Pancreas (tissue), 10 donors: Measurements from ENCODE around the gene POLN. TPM values are rescaled to one million over a fixed set of nuclear protein-coding genes. Genes with fewer than 3 reads are reported as not detected.
"Not testable (repeated sequence)": the region's sequence is repeated elsewhere in the genome, so short reads cannot be mapped to it uniquely, and the experiment has no call there.

Experiments
- ATAC-seq, 4 donors: fragments of 200-7000 bp; cut with Tn5 transposase; one replicate each; pipeline versions ENCODE4 v1.8.0 to v1.9.1; 2020; ENCODE audit warnings: mild to moderate bottlenecking in 4 of 4, moderate library complexity in 4 of 4
- DNase-seq, 6 donors: peaks; one replicate each; pipeline ENCODE4 v3.0.0-alpha.2; 2020
- FAIRE-seq: peaks from 2 replicates; lab custom pipeline; 2012; peaks lifted over from hg19 to GRCh38; lab: Jason Lieb, UNC
- H3K27ac ChIP-seq, 4 donors: fragments of 200-600 bp; sonication (generic); 1 replicate in 3 of 4; 2 replicates in 1 of 4; pipeline versions ENCODE4 v1.5.0 to v1.8.0; 2020
- H3K27me3 ChIP-seq, 4 donors: fragments of 200-600 bp; one replicate each; pipeline ENCODE4 v1.8.0; 2021
- H3K36me3 ChIP-seq, 3 donors: fragments of 200-600 bp; sonication (generic) in 1 of 3; one replicate each; pipeline versions ENCODE4 v1.5.0 to v1.8.0; 2020 to 2021
- H3K4me1 ChIP-seq, 3 donors: fragments of 200-600 bp; one replicate each; pipeline ENCODE4 v1.8.0; 2021
- H3K4me3 ChIP-seq, 4 donors: fragments of 200-600 bp; sonication (generic) in 2 of 4; one replicate each; pipeline versions ENCODE4 v1.5.0 to v1.8.0; 2020 to 2021
- H3K9me3 ChIP-seq, 4 donors: fragments of 200-600 bp; one replicate each; pipeline ENCODE4 v1.8.0; 2021
- CTCF ChIP-seq, 4 donors: fragments of 200-600 bp; sonication (generic) in 3 of 4; IDR thresholded peaks; one replicate each; pipeline versions ENCODE4 v1.5.0 to v1.8.0; 2021; ENCODE audit warnings: antibody characterized with exemption in 4 of 4
- WGBS, 2 donors: extraction: QIAGEN DNeasy Blood & Tissue Kit; methylation state at CpG; one replicate each; pipeline ENCODE4 v1.1.7; 2013; 5-methylcytosine and 5-hydroxymethylcytosine counted together
- intact Hi-C, 3 donors: fragments of 100-400 bp; cut with DNase I; formaldehyde crosslinking; loops; one replicate each; pipeline versions ENCODE4 v1.11.1 to v1.14.2; 2022
- polyA plus RNA-seq, 2 donors: library from polyadenylated mRNA; stranded (reverse); fragments of 200-250 nt; gene quantifications; one replicate each; pipeline ENCODE4 v1.2.3, GENCODE V29; 2013
- total RNA-seq, 6 donors: library from RNA; stranded (reverse); fragmentation: NEBNext Ultra II Directional in 4 of 6; extraction: Animal tissue kit (Norgen Biotek cat#: 25700) in 4 of 6; gene quantifications; one replicate each; pipeline versions ENCODE4 v1.2.1 to v1.2.4, GENCODE V29; 2021 to 2023
- donor health status: healthy with polysubstance abuse.
- donor health status: DM: no; HTN: no; CAD: no; lungs with moderate emphysema.
- donor health status: DM: no; HTN: no; CAD: no.
- donor health status: control.
- donor health status: control.
- donor health status: Bipolar disorder and iron deficiency.
- donor health status: DM: yes; HTN: yes; CAD: no.
- donor health status: DM: no; HTN: no; CAD: no.
- donor health status: DM: no; HTN: no; CAD: no.
- donor health status: DM: yes; HTN: yes; CAD: no.

Gene POLN
- total and polyA plus RNA-seq, 8 donors = 0.95 to 3.6 (median 1.9) TPM

GRCh38 chr4:2236944-2237666 is 4.8 kb downstream of the POLN start:
- Histone ChIP-seq H3K27ac (no peak overlapping the region), H3K27me3 (no peaks in the 10 kb centered on the region), H3K4me3 (no peak overlapping the region), H3K4me1 (peaks cover 7 to 31% (median 12%) of the 10 kb centered on the region in 3 donors), H3K9me3 (no peaks in the 10 kb centered on the region), H3K36me3 (no peaks in the 10 kb centered on the region)
- TF ChIP-seq CTCF (IDR thresholded peaks at IDR 0.05) = no peak
- DNase-seq (no peak), ATAC-seq (no peak), FAIRE-seq (no peak)
- intact Hi-C loops = no loop called here
- WGBS, 2 donors = 67 to 68% methylated on average over 3 of the region's 3 CpGs

GRCh38 chr4:2231082-2231481 is 10.8 kb downstream of the POLN start:
- DNase-seq (no peak), ATAC-seq (no peak), FAIRE-seq (no peak)
- no peak overlapping the region for H3K27ac ChIP-seq
- no peak overlapping the region for H3K4me3 ChIP-seq
- no peaks in the 10 kb centered on the region for H3K9me3 ChIP-seq
- H3K36me3 ChIP-seq = no peaks in the 10 kb centered on the region
- H3K4me1 ChIP-seq = no peaks in the 10 kb centered on the region
- TF ChIP-seq CTCF (IDR thresholded peaks at IDR 0.05) = no peak
- H3K27me3 ChIP-seq = no peaks in the 10 kb centered on the region
- 97% methylated on average over 6 of the region's 6 CpGs for WGBS, 2 donors
- intact Hi-C loops = no loop called here

GRCh38 chr4:2226261-2226660 is 15.7 kb downstream of the POLN start:
- Histone ChIP-seq H3K4me1 (no peaks in the 10 kb centered on the region), H3K27me3 (no peaks in the 10 kb centered on the region), H3K4me3 (no peak overlapping the region), H3K27ac (no peak overlapping the region), H3K36me3 (no peaks in the 10 kb centered on the region), H3K9me3 (no peaks in the 10 kb centered on the region)
- no peak for DNase-seq
- TF ChIP-seq CTCF (IDR thresholded peaks at IDR 0.05) = no peak
- 73 to 75% methylated on average over 2 of the region's 2 CpGs for WGBS, 2 donors
- intact Hi-C loops = loop anchor here in 1 of 3 donors (10.0 kb wide), 1 partner anchor 219 kb away; no protein-coding TSS in a partner anchor
- no peak for ATAC-seq
- no peak for FAIRE-seq

- FAIRE-seq = no peak
- Histone ChIP-seq H3K27me3 (no peaks in the 10 kb centered on the region), H3K9me3 (no peaks in the 10 kb centered on the region), H3K4me1 (no peaks in the 10 kb centered on the region), H3K27ac (peak overlapping the region in 1 of 4 donors; percentile 18), H3K4me3 (no peak overlapping the region), H3K36me3 (no peaks in the 10 kb centered on the region)
- ATAC-seq = peak; percentile 74 to 87 (median 81)
- intact Hi-C loops = loop anchor here in 1 of 3 donors (10.0 kb wide), 1 partner anchor 222 kb away; no protein-coding TSS in a partner anchor
- DNase-seq = peak in 3 of 6 donors; percentile 24 to 58 (median 55)
- WGBS, 2 donors = 29 to 30% methylated on average over 2 of the region's 2 CpGs
- no peak for TF ChIP-seq CTCF (IDR thresholded peaks at IDR 0.05)
Observed at GRCh38 chr4:2222838-2223237, 19.1 kb downstream of the POLN start.

- ATAC-seq, H3K27ac ChIP-seq, FAIRE-seq, H3K36me3 ChIP-seq, H3K4me3 ChIP-seq, H3K9me3 ChIP-seq, DNase-seq, H3K4me1 ChIP-seq, H3K27me3 ChIP-seq: not testable (repeated sequence)
- intact Hi-C loops = loop anchor here in 1 of 3 donors (10.0 kb wide), 1 partner anchor 223 kb away; no protein-coding TSS in a partner anchor
- WGBS, 2 donors = 68 to 69% methylated on average over 4 of the region's 4 CpGs
Observed at GRCh38 chr4:2221378-2221777, 20.5 kb downstream of the POLN start.
